NCI-H69 (cell line): ENCODE data around the gene CCDC97.

Source experiments
- DNase-seq: peaks from one replicate; lab custom pipeline; 2025; lab: John Stamatoyannopoulos, UW

The CCDC97 gene

DNA sequence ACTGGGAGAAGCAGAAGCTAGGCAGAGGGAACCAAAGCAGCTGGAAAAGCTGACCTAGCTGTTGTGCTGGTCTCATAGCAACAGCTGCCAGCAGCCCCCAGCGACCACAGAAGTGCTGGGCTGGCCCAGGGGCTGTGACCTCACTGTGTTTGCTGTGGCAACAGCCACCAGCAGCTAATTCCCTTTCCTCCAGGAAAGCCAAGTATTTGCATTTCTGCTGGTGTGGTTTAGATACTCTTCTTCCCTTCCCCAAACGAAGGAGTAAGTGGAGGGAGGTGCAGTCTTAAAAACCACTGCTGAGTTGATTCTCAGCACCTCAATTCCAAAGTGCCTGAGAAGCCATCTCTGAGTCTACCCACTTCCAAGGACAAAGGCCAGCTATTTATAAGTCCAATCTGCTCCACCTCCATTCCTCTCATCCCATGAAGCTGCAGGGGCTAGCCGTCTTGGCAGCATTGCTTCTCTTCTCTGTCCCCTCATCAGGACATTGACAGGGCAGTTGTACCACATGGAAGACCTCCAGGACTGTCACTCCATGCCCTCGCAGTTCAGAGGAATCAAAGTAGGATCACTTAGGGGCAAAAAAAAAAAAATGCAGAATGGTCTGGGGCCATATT is 11.5 kb upstream of the CCDC97 start:
- no peak for DNase-seq

DNA sequence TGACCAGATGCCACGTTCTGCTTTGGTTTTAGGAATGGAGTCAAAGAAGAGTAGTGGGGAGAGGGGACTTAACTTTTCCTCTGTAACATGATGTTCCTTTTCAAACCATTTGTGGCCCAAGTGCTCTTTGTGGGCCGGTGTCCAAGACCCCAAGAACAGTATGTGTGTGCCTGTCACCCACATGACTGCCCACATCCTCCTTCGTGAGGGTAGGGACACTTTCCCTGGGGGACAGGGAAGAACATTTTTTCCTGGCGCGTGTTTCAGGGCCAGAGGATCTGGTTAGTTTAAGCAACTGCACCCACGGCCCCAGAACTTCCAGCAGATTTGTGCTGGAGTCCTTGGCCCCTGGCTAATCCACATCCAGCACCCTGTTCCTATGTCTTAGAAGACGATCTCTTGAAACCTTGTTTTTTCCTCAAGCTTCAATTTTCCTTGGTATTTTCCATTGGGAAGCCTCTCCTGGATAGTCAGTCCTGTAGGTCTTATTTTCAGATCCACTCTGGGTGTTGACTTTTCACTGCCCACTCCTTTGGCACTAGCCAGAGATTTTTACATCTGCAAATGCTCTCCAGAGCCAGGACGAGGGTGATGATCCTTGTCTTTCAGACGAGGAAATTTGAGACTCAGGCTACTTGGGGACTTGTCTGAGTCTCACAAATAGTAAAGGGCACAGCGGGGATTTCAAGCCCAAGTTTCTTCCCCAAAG is 10.8 kb upstream of the CCDC97 start:
- DNase-seq: no peak

DNA sequence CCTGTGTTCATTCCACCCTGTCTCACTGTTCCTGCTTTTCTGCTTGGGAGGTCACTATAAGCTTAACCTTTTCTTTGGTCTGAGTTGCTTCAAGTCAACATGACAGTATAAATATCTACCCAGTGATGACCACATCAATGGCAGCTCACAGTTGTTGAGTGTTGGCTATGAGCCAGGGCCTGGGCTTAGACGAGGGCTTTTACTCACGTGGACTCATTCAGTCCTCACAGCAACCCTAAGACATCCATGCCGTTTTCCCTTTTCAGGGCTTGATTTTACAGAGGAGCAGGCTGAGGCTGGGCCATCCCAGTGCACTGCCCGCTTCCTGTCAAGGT is 10.2 kb upstream of the CCDC97 start:
- peak; percentile 20 for DNase-seq

DNA sequence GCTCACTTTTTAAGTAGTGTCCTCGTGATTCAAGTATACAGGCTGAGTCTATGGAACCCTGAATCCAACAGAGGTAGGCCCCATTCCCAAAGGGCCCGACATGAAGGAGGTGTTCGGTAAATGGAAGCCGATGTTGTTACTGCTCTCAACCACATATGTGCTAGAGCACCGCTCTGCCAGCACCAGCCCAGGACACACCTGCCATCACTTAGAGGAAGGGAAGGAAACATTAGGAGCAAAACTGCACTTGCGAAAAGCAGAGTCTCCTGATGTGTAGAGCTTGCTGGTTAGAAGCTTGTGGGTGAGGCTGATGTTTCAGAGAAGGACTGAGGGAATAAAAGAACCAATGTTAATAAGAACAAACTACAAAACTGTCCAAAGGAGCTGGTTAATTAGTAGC is 9.4 kb upstream of the CCDC97 start:
- DNase-seq: no peak

DNA sequence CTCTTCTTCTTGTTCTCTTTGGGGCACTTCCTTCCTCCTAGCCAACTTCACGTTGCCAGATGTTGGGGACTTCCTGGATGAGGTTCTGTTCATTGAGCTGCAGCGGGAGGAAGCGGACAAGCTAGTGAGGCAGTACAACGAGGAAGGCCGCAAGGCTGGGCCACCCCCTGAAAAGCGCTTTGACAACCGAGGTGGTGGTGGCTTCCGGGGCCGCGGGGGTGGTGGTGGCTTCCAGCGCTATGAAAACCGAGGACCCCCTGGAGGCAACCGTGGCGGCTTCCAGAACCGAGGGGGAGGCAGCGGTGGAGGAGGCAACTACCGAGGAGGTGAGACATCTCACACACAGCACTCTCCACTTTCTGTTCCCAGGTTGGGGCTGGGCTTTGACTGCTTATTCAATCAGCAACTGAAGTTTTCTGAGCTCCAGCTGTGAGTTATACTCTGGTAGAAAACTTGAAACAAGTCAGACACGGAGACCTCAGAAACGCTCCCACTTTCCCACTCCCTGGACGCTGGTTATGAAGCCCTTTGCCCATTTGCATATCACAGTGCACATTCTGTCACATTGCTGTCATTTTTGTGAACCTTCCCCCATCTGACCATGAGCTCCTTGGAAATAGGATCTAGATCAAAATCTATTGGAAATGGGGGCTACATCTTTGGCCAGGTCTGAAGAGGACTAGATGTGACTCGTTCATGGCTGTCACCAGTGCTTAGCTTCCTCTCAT is 7.2 kb upstream of the CCDC97 start:
- DNase-seq: no peak

DNA sequence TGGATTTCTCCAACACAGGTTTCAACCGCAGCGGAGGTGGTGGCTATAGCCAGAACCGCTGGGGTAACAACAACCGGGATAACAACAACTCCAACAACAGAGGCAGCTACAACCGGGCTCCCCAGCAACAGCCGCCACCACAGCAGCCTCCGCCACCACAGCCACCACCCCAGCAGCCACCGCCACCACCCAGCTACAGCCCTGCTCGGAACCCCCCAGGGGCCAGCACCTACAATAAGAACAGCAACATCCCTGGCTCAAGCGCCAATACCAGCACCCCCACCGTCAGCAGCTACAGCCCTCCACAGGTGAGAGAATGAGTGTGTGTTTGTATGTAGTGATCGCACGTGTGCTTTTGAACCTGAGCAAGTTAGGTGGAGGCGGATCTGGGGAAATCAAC is 6.0 kb upstream of the CCDC97 start:
- DNase-seq: no peak

DNA sequence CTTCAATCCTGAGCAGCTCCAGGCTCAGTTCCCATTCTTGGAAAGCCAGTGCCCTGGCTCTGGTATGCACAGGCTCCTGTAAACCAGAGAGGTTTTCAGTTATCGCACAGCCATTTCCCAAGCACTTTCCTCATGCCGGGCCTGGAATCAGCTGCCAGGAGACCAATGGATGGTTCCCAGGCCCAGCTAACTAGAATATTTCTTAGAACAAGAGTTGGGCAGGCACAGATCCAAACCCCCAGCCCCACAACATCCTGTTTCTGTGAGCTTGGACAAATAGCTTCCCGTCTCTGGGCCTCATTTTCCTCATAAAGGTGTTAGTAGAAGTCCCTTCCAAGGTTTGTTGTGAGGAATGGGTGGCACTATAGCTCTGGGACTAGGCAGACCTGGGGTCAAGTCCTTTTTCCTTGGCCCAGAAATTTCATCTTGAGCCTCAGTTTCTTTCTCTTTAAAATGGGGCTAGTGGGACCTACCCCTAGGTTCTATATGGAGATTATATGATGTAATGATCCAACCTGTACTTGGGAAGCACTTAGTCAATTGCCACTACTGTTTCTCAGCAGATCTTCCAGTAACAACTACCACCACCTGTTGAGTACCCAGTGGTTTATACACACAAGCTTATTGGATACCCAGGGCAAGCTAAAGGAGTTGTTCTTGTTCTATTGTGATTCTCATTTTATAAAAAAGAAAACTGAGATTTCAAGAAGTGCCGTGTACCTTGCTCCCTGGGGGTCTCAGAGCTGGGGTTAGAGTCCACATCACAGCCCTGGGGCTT is 5.1 kb upstream of the CCDC97 start:
- no peak for DNase-seq

DNA sequence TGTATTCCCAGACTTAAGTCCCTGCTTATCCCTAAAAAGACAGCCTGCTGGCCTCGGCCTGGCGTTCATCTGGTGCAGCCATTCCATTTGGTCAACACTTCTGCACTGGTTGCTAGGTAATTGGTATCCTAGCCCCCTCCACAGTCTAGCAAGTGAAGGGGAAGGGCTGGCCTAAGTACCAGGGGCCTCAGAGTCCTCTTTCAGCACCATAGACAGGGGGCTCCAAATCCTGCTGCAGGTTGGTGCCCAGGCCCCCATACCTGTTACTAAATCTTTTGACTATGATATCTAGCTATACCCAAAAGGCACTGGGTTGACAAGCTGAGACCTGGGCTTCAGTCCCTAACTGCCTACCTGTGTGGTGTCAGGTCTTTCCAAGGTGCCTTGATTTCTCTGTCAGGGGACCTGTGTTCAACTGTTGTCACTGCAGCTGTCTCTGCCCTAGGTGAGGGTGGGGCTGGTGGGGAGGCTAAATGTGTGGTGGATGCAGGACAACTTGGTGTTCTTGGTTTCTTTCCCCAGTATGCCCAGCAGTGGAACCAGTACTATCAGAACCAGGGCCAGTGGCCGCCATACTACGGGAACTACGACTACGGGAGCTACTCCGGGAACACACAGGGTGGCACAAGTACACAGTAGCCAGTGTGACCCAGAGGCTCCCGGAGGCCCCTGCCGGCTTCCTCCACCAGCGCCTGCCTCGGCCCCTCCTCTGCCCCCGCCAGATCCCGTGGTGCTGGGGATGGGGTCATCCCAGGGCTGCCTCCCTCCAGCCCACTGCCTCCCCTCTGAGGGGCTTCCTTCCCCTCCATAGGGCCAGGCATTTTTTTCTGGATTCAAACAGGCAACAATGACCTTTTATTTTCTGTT is 3.8 kb upstream of the CCDC97 start:
- no peak for DNase-seq

DNA sequence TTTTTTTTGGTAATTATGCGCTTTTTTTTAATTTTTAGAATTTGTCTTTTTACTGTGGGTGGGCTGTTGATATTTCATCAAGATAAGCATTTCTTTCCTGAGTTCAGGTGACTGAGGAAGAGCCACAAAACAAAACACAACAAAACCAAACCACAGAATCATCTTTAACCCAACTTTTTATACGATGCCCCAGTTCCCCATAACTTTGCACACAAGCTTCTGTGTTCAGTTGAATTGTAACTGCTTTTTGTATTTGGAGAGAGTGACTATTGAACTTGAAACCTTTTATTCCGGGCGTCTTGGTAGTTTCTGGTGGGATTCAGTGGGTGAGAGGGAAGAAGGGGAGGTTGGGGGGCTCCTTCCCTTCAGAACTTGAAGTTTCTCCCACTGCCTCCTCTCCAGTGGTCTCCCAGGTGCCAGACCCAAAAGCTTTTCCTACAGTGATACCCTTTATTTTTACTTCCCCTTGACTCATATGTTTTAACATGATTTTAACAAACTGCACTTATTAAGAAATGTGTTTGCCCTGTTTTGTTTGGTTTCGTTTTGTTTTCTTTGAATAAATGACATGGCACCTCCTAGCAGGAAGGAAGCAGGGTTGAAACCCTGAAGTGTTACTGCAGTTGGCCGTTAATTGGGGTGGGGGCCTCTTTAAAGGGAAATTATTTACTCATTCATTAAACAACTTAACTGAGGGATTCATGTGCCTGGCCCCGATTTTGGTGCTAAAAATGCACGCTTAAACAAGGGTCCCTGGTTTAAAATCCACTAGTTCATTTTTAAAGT is 2.7 kb upstream of the CCDC97 start:
- no peak for DNase-seq

DNA sequence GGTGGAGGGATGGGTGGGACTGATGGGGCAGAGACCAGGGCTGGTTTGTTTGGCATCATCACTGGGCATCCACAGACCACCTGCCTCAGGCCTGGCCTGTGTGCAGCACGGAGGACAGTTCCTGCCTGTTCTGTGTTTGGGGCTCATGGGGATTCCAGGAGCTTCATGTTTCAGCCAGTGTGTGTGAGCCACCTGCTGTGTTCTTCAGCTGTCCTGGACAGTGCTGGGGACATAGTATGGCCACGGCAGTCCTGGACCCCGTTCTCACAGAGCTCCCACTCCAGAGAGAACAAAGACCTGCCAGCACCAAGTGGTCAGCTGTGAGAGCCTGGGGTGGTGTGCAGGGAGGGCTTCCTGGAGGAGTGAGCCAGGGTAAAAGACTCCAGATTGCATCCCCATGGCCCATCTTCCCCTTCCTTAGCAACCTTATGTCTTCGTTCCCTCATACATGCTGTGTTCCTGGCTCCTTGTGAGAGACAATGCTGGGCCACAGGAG is 2.0 kb upstream of the CCDC97 start:
- DNase-seq: no peak

DNA sequence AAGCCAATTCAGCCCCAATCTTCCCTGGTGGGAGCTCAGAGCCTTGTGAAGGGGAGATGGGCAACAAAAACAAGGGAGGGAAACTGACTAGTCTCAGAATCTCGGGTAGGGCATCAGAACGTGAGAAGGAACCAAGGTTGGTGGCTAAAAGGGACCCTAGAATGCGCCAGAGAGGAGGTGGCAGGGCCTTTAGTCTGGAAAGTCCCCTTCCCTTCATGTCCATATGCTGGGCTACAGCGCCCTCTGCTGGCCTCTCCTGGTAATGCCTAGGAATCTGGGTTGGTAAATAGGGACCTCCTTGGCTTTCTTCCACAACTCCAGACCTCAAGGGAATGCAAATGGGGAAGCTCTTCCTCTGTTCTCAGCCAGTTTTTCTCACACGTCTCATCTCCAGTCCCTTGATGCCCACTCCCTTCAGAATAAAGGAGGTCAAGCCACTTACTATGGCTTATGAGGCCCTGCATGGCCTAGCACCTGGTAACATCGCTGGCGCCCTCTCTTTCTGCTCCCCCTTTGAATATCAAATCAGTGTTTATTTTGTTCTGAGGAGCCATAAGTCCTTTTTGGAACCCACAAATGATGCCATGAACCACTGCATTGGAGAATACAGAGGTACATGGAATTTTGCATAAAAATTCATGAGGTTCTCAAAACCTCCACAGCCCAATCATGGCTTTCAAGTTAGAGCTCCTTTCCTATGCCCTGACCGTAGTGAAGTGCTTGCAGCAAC is 1.4 kb upstream of the CCDC97 start:
- DNase-seq: peak; percentile 87

DNA sequence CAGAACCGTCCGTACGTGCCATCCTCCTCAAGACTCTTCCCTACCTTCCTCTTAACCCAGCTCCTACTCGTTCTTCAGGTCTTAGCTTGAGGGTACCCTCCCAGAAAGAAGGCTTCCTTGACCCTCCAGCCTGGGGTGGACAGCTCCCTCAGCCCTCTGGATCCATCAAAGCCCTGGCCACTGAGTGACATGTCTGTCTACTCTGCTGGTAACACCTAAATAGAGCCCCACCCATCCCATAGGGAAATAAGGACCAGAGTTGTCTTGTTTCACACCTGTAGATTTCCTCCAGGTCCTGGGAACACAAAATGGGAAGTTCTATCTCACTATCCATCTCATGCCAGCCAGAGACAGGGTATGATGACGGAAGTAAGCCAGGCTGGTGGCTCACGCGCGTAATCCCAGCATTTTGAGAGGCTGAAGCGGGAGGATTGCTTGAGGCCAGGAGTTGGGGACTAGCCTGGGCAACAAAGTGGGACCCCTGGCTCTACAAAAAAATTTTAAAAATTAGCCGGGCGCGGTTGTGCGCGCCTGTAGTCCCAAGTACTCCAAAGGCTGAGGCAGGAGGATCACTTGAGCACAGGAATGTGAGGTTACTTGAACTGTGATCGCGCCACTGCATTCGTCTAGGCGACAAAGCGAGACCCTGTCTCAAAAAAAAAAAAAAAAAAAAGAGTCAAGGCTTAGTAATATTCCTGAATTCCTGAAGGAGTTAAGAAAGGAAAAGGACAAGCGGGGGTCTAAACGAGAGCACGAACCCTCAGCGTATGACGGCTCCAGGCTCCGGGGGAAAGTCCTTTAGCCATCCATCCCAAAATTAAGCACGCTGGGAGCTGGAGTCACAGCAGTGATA is 566 bp upstream of the CCDC97 start:
- DNase-seq: peak; percentile 43

DNA sequence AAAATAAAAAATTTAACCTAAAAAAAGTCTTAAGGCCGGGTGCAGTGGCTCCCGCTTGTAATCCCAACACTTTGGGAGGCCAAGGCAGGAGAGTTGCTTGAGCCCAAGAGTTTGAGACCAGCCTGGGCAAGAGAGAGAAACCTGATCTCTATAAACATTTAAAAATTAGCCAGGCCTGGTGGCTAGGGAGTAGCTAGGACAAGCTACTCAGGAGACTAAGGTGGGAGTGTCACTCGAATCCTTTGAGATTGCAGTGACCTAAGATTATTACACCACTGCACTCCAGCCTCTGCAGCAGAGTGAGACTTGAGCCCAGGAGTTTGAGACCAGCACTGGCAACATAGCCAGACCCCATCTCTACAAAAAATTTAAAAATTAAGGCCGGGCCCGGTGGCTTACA is 1.1 kb downstream of the CCDC97 start:
- peak; percentile 17 for DNase-seq

DNA sequence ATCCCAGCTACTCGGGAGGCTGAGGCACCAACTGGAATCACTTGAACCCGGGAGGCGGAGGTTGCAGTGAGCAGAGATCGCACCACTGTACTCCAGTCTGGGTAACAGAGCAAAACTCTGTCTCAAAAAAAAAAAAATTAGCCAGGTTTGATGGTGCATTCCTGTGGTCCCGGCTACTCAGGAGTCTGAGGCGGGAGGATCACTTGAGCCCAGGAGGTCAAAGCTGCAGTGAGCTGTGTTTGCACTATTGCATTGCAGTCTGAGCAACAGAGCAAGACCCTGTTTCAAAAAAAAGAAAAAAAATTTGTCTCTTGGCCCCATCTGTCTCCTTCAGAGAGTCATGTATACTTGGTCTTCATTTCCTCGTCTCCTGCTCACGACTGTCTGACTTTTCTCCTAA is 1.6 kb downstream of the CCDC97 start:
- DNase-seq: no peak

DNA sequence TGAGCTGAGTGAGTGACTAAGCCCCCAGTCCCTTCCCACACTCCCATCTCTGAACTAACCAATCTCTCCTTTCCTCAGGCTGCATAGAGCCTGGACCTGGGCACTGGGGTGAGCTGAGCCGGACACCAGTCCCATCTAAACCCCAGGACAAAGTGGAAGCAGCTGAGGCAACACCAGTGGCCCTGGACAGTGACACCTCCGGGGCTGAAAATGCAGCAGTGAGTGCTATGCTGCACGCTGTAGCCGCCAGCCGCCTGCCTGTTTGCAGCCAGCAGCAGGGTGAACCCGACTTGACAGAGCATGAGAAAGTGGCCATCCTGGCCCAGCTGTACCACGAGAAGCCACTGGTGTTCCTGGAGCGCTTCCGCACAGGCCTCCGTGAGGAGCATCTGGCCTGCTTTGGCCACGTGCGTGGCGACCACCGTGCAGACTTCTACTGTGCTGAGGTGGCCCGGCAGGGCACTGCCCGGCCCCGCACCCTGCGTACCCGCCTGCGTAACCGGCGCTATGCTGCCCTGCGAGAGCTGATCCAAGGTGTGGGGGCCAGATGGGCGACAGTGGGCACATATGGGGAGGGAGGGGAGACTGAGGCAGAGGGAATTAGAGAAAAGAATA is 6.4 kb downstream of the CCDC97 start:
- no peak for DNase-seq

DNA sequence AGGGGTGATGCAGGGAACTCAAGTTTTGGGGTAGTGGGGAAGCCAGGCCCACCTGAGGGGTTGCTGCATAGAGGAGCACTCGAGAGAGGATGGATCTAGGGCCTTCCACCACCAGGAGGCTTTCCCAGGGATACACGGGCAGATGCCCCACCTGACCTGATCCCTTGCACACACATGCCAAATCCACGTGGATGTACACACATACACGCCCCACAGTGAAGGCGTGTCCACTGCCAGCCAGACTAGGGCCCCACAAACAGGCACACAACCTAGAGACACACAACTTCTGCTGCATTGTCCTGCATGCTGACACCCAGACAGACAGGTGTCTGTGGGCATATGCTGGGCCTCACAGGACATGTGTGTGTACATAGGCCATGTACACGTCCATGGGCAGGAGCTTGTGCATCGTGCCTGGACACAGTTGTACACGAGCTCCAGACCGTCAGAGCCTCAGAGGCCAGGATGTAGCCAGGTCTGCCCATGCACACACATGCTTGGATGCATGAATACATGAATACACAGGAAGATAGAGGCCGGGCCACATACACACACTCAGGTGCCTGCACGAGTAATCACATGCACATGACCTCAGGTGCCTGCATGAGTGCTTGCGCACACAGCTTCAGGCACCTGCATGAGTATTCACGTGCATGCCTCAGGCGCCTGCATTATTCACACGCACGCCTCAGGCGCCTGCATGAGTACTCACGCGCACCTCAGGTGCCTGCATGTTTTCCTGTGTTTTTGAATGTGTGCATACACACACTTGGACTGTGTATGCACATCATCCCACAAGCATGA is 8.9 kb downstream of the CCDC97 start:
- DNase-seq: no peak

DNA sequence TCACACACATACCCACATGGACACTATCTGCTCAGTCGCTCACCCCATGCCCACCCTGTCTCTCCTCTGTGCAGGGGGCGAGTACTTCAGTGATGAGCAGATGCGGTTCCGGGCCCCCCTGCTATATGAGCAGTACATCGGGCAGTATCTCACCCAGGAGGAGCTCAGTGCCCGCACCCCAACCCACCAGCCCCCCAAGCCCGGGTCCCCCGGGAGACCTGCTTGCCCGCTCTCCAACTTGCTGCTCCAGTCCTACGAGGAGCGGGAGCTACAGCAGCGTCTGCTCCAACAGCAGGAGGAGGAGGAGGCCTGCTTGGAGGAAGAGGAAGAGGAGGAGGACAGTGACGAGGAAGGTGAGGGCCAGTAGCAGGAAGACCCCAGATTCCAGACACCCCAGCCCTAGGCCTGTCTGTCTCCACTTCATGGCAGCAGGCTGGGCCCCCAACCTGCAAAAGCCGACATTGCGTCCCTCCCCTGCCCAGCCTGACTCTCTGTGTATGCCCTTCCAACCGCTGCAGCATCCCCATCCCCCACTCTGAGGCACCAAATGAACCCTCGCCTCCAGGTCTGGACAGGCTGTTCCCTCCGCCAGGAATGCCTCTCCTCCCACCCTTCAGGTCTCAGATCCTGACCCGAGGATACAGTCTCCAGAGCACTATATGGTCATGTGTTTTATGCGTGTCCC is 9.7 kb downstream of the CCDC97 start:
- no peak for DNase-seq
